ENCODE measurements around the gene CD82.

DNA sequence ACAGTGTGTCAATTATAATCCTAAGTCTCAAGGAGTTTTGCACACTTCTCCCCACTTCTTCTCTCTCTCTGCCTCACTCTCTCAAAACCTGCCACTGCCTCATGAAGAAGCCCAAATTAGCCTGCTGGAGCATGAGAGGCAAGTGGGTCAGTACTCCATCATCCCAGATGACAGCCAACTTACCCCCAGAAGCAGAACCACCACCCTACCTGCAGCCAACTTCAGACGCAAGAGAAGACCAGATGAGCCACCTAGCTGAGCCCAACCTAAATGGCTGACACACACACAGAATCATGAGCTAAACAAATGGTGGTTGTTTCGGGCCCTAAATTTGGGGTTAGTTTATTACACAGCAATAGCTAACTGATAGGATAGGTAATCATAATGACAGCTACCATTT is 61.2 kb downstream of the CD82 start:
- TF ChIP-seq, protein P1, sequence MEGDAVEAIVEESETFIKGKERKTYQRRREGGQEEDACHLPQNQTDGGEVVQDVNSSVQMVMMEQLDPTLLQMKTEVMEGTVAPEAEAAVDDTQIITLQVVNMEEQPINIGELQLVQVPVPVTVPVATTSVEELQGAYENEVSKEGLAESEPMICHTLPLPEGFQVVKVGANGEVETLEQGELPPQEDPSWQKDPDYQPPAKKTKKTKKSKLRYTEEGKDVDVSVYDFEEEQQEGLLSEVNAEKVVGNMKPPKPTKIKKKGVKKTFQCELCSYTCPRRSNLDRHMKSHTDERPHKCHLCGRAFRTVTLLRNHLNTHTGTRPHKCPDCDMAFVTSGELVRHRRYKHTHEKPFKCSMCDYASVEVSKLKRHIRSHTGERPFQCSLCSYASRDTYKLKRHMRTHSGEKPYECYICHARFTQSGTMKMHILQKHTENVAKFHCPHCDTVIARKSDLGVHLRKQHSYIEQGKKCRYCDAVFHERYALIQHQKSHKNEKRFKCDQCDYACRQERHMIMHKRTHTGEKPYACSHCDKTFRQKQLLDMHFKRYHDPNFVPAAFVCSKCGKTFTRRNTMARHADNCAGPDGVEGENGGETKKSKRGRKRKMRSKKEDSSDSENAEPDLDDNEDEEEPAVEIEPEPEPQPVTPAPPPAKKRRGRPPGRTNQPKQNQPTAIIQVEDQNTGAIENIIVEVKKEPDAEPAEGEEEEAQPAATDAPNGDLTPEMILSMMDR (IDR thresholded peaks at IDR 0.05) = no peak
- TF ChIP-seq EZH2 (IDR thresholded peaks at IDR 0.05; ENCODE audit: borderline replicate concordance, insufficient read depth, low read depth, low read length, poor library complexity, severe bottlenecking) = no peak
